HG03060 (cell line): ENCODE results near the gene CFAP100.

Experiments
- ATAC-seq: cut with Tn5 transposase; IDR thresholded peaks from one replicate; pipeline ENCODE4 v1.9.1; 2021; ENCODE audit warnings: low read depth, moderate number of reproducible peaks; ENCODE audit not compliant: unreplicated experiment

Gene CFAP100

DNA sequence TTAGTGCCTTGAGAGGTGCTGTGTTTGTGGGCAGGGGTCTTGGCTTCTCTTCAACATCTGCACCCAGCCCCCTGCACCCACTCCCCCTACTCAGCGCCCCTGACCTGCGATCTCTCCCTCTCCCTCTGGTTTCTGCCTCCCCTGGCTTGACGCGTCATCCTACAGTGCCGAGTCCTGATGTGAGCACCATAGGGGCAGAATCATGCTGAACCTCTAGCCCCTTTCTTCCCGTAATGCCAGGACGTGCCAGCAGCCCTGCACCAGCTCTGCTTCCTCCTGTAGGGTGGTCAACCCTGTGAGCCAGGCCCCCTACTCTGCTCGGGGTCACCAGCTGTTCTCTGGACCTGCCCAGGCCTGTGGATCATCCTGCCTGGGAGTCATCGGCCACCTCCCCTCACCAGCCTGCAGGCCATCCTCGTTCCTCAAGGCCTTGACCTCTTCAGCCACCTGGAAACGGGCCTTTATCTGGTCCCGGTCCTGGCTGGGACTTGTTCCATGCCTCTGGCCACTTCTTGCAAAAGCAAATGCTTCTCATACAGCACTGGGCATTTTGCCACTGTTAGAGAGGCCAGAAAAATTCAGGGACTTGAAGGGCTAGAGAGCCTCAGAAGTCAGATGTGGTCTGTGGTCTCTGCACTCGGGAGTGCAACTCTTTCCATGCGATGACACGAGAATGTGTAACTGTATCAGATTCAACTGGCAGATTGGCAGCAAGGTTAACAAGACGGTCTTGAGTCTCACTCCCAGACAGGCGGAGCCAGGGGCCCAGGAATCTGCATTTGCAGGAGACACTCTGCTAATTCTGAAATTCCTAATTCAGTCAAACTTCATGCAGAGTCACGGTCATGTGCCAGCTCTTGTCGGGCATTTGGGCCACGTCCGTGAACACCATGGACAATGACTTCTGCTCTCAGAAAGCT, 20.8 kb upstream of the CFAP100 start:
- no peak for ATAC-seq

DNA sequence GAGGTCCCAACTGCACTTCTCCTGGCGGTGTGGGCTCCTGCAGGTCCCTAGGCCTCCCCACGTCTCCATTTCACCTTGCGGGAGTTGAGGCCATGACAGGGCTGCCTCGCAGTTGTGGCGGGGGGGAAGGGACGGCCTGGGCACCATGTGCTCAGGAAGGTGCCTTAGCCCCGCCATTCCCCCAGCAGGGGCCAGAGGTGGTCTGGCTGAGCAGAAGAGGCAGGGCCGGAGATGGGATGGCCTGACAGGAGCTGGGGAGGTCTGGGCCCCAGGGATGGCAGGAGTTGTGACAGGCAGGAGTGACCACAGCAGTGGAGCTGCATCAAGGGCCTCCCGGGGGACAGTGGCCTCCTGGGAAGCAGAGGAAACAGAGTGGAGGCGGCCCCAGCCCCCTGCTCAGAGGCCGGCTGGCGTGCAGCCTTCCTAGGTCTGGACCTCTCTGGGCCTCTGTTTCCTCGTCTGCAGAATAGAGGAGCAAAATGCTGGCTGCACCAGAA, 18.8 kb upstream of the CFAP100 start:
- ATAC-seq = no peak

DNA sequence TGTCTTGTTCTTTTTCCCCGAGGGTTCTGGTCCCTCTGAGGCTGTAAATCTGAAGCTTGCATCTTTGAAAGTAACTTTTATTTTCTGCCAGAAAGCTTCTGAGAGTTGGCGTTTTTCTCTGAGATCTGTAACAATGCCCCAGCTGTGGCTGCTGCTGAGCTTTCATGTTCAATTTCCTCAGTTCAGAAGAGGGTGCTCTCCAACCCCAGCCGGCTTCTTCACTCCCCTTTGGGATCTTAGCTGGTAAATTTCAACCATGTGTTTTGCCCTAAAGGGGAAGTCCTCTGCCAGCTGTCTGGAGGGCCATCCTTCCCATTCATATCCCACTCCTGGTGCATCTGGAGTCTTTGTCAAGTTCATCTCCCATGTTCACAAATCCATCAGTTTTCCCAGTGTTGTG, 18.3 kb upstream of the CFAP100 start:
- no peak for ATAC-seq

DNA sequence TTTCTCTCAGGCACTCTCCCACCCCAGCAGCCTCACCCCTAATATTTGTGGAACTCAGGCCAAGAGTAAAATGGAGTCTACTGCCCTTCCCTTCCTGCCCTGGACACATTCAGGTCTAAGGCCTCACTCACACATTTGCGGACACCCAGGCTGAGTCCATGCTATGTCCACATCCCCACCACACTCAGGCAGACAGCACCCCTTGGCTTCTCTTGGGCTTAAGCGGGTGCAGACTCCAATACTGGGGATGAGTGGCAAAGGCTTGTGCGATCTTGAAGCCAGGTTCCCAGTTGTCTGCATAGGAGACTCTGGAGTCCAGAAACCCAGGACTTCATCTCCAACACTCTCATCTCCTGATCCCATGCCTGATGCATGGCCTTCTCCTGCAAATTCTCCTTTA, 17.5 kb upstream of the CFAP100 start:
- ATAC-seq = no peak

DNA sequence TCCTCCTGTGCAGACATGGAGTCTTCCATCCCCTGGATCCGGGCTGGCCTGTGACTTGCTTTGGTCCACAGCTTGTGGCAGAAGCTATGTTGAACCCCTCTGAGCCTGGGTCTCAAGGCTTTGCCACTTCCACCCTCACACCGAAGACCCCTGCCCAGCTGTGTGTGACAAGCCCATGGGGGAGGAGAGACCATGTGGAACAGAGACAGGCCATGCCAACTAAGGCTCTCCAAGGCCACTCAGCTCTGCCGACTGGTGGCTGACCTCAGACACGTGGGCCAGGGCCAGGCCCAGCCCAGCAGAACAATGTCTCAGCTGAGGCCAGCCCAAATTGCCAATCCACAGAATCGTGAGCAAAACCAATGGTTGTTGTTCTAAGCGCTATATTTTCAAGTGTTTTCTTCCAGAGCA, 16.4 kb upstream of the CFAP100 start:
- no peak for ATAC-seq

DNA sequence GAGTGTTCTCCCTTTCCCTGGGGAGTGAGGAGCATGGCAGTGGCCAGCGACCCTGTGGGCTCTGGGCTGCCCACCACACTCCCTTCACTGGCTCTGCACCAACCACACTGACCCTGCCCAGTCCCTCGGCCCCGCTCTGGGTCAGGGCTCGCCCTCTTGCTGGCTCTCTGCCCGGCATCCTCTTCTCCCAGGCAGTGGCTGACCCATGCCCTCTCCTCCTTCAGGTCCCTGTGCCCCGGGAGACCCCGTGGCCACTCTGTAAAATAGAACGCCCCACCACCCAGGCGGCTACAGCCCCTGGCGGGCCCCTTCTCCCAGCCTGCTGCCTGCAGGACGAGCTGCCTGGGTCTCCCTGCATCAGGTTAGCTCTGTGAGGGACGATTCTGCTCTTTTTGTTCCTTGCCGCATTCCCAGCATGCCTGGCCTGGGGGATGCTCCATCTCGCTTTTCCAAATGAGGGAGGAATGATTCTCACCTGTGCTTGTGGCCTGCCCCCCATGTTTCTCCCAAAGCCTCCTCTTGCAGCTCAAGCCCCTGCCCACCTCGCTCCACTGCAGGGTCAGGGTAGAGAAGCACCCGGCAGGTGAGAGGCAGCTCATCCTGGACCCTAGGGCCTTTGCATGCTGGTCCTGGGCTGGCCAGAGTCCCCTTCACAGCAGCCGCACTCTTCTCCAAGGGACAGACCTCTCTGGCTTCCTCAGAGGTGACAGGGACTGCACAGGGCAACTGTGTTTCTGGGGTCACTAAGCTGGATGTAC, 14.5 kb upstream of the CFAP100 start:
- ATAC-seq = no peak

DNA sequence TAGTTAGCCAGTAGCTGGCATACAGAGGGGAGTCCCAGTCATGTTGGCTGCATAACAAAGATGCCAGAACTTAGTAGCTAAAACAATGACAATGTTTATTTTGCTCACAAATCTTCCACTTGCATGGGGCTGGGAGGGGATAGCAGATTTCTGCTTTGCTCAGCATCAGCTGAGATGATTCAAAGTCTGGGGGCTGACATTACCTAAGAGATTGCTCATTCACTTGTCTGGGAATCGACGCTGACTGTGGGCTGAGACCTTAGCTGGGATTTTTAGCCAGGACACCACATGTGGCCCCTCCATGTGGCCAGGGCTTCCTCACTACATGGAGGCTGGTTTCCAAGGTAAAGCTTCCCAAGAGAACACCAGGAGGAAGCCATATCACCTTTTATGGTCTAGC, 12.7 kb upstream of the CFAP100 start:
- ATAC-seq = no peak

DNA sequence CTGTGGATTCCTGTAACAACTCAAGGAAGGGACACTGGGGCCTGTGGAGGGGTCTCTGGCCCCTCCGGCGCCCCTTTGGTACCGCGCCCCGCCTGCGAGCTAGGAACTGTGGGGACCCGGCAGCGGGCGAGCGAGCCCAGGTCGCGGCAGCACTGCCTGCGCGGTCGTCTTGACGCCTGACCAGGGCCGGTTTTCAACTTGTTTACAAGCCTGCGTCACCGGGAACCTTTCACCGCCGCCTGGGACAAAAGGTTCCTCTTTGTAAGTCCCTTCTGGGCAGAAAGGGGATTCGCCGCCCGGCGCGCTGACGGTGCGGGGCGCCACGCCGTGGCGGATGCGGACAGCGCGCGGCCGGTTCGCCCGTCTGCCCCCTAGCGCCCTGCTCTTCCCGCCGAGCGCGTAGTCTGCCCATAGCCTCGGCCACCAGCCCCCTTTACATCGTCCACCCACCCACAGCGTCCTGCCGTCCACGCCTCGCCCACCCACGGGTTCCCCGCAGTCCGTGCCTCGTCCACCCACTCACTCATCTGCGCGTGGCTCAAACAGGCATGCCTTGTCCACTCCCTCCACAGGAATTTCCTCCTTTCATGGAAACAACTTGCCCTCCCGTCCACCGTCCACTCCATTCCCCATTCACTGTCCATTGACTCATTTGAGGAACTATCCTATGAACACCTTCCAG, 5.5 kb upstream of the CFAP100 start:
- no peak for ATAC-seq

DNA sequence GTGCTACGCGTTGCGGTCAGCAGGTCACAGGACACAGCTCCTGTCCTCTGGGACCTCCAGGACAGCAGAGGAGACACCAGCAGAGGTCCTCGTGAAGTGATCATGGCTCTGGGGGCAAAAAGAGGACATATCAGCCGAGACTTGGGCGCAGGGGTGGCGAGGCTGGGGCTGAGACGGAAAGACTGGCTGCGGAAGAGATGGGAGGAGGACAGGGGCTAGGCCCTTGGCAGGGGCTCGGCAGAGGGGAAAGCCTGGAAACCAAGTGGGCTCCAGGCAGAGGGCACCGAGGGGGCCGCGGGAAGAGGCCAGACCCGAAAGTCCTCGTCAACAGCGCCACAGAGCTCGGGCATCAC, 4.9 kb upstream of the CFAP100 start:
- no peak for ATAC-seq

DNA sequence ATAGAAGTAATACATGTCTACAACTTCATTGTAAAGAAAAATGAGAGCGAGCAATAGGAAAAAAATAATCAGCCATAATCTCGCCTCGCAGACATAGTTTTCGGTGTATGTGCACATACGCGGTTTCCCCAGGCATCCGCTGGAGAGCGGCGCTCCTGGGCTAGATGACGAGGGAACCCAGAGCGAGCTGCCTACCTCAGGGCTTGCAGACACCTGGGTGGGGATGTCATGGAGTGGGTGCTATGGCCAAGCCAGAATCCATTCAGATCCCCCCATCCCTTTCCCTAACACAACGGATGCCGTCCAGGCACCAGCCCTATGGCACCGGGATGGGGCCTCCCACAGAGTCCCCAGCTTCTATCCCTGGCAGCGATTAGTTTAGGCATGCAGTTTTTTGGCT, 4.5 kb upstream of the CFAP100 start:
- no peak for ATAC-seq

DNA sequence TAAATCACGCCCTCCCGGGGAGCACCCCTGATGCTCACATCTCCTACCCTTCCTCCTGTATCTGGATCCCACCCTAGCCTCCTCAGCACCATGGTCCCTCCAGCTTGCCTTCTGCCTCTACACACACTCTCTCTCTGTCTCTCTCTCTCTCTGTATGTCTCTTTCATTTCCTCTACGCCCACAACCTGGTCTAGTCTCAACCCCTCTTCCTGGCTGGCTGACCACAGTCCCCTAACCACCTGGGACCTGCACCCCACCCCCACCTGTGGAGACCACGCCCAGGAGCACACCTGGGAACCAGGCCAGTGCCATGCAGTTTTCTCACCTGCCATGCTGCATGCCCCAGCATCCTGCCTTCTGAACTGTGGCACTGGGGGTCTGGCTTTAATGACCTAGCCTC, 4.0 kb upstream of the CFAP100 start:
- no peak for ATAC-seq

DNA sequence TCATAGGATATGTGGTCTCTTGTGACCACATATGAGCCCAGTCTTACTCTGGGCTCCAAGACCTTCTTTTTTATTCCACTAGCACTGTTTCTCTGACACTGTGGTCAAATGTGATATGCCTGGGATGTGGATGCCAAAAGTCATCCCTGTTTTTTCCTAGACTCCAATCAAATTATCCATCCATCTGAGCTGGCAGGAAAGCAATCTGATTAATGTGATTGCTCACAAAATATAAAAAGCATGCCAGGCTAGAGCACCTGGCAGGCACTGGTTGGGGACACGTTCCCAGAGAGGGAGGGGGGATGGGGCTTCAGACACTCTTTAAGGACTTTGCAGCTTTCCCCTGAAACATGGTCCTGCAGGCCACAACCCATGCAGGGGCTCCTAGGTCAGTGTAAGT, 3.1 kb upstream of the CFAP100 start:
- ATAC-seq = no peak

DNA sequence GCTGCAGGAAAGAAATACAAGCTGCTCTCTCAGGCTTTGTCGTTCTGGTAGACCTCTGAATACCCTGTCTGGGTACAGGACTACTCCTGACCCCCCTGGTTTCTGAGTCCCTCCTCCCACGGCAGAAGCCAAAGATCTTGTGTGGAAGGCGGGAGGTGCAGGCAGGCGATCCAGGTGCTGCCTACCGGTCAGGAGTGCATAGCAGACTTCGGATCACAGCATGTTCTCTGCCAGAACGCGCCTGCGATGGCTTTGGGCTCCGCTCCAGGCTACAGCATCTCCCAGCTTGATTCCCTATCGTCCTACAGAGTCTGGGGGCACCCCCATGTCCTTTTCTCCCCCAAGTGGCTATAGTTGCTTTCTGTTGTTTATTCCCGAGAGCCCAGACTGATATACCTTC, 2.5 kb upstream of the CFAP100 start:
- ATAC-seq = no peak

DNA sequence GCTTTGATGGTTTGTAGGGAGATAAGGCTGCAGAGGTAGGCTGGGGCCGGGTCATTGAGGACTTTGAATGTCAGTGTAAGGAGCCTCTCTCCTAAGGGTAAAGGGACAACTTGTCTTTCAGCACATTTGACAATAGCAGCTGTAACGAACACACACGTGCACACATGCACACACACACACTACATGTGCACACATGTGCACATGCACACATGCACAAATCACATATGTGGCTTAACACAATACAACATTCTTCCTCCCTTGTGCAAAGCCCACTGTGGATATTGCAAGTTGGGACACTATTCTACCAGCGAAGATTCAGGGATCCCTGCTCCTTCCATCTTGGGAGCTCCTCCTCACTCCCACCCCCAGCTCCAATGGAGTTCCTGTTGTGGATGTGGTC, 1.1 kb upstream of the CFAP100 start:
- ATAC-seq = no peak

DNA sequence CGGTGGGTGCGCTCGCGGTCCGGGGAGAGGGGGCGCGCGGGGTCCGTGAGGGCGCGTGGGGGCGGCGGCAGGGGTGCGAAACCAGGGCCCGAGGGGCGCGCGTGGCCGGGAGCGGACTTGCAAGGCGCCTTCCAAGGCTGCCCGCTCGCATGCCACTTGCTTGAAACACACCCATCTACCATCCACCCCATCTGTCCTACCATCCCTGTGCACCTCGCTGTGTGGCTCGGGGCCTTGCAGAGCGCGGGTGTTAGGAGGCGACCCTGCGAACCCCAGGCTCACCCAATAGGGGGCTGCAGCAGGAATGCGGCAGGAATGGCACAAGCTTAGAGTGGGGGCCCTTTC, 240 bp downstream of the CFAP100 start:
- ATAC-seq = no peak

DNA sequence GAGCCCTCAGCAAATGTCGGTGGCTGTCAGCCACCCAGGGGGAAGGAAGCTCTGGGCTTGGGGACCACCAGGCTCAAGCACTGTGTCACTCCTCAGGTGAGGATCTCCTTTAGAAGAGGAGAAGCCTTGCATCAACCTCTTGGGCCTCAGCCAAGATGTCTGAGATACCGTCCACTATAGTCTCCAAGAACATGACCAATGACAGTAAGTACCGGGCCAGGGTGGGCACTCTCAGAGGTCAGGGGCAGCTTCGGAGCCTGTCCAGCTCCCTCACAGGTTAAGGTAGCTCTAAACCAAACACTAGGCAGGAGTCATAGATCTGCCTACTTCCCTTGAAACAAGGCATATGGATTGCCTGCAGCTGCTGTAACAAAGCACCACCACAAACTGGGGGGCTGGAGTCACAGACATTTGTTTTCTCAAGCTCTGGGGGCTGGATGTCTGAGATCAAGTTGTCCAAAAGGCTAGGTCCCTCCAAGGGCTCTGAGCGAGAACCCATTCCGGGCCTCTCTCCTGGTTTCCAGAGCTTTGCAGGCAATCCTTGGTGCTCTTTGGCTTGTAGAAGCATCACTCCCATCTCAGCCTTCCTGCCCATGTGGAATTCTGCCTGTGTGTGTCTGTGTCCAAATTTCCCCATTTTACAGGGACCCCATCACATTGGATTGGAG, 1.3 kb downstream of the CFAP100 start:
- no peak for ATAC-seq

DNA sequence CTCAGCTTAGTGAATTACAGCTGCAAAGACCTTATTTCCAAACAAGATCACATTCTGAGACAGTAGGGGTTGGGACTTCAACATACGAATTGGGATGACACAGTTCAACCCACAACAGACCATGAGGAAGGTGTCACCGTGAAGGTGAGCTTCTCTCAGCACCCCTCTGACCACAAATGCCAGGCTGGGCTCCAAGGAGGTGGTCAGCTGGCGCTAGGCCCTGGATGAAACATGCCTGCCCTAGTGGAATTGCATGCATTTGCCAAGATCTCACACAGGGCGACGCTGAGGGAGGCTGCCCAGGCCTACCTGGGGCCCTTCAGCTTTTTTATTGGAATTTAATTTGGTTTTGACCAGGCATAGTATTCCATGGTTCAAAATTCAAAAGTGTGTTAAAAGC, 1.8 kb downstream of the CFAP100 start:
- ATAC-seq = no peak

DNA sequence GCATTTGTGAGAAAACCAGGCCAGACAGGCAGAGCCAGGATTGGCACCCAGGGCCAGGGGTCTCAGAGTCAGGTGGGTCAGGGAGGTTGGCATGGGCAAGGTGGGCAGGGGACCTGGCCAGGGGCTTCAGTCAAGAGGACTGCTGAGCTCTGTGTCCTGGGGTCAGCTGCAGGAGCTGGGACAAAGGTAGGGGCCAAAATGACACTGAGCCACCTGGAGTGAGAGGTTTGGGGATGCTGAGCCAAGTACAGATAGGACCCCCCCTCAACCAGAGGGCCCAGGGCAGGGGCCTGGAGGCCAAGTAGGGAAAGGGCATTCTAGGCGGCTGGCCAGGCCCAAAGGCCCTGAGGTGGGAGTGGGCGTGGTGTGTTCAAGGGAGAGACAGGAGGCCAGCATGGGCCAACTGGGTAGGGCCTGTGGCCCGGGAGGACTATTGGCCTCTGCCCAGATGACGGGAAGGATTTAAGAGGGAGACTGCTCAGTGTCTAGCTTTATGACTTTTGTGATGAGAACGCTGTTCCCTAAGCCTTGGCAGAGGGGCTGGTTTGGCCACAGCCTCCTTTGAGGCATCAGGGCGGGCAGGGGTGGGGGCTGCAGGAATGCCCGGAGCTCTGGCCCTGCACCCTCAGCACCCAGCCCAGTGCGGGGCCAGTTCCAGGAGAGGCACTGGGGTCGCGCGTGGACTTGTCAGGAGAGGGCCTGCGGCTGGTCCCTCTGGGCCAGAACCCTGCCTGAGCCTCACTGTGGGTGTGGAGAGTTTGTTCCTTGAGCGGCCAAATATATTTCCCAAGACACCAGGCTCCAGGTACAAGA, 3.1 kb downstream of the CFAP100 start:
- no peak for ATAC-seq

DNA sequence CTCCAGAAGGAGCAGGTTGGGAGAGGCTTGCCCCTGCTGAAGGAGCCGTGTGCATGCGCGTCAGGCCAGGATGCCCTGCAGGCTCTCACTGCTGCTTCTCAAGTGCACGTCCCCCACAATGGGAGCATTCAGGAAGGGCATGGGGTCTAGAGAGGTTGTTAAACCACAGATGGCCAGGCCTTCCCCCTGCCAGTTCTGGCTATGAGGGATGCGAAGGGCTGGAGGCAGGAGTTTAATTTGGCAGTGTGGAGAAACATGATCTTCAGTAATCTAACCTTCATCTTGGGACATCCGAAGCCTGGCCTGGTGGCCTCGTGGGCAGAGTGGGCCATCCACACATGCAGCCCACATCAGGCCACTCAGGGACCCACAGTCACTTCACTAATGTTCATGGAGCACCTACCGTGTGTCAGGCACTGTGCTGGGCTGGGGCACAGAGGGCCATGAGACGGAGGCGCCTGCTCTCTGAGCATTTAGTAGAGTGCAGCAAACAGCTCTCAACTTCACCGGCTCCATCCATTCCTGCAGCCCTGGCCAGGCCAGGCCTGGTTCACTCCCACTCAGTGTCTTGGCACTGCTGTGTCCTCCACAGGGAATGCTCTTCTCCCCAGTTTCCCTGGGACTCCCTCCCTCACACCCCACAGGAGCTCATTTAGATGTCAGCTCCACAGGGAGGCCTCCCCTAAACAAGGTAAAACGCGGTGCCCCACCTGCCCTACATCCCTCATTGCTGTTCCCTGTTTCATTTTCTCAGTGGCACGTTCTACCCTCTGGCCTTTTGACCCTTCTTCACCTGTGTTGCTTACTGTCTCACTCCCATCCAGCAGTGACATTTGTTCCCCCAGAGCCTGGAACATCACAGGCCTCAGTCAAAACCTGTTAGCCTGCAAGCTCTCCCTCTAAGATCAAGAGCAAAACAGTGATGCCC, 4.0 kb downstream of the CFAP100 start:
- no peak for ATAC-seq
